Measurements from ENCODE around the gene CAT. TPM values are rescaled to one million over a fixed set of nuclear protein-coding genes. Genes with fewer than 3 reads are reported as not detected.

The CAT gene
- total RNA-seq, 2 experiments from 2014 or later: 29.6 to 31.4 TPM

GRCh38 chr11:34507156-34507555, 68.4 kb downstream of the CAT start:
- no peak for DNase-seq
- Mint-ChIP-seq H3K4me1 (ENCODE audit: low read depth) (no peaks in the 10 kb centered on the region), H3K27ac (no peak overlapping the region), H3K36me3 (no peaks in the 10 kb centered on the region), H3K27me3 (no peaks in the 10 kb centered on the region), H3K4me3 (no peak overlapping the region), H3K9me3 (no peaks in the 10 kb centered on the region)
- ChIA-PET CTCF (no interaction called here), POLR2A (no interaction called here)
- intact Hi-C loops (cut with micrococcal nuclease): no loop called here

GRCh38 chr11:34507610-34508009, 68.9 kb downstream of the CAT start:
- H3K36me3 Mint-ChIP-seq: no peaks in the 10 kb centered on the region
- no peak overlapping the region for H3K4me3 Mint-ChIP-seq
- intact Hi-C loops (cut with micrococcal nuclease): no loop called here
- H3K4me1 Mint-ChIP-seq (ENCODE audit: low read depth): no peaks in the 10 kb centered on the region
- H3K27ac Mint-ChIP-seq: no peak overlapping the region
- no peak for DNase-seq
- H3K27me3 Mint-ChIP-seq: no peaks in the 10 kb centered on the region
- ChIA-PET POLR2A (no interaction called here), CTCF (no interaction called here)
- H3K9me3 Mint-ChIP-seq: no peaks in the 10 kb centered on the region

GRCh38 chr11:34508524-34508923, 69.8 kb downstream of the CAT start:
- DNase-seq: no peak
- no peaks in the 10 kb centered on the region for H3K4me1 Mint-ChIP-seq (ENCODE audit: low read depth)
- POLR2A ChIA-PET: no interaction called here
- no peak overlapping the region for H3K27ac Mint-ChIP-seq
- H3K9me3 Mint-ChIP-seq: no peaks in the 10 kb centered on the region
- H3K27me3 Mint-ChIP-seq: no peaks in the 10 kb centered on the region
- no peaks in the 10 kb centered on the region for H3K36me3 Mint-ChIP-seq
- intact Hi-C loops (cut with micrococcal nuclease): no loop called here
- H3K4me3 Mint-ChIP-seq: no peak overlapping the region
- CTCF ChIA-PET: no interaction called here

GRCh38 chr11:34509336-34509876, 70.7 kb downstream of the CAT start:
- no peak overlapping the region for H3K27ac Mint-ChIP-seq
- POLR2A ChIA-PET: no interaction called here
- H3K9me3 Mint-ChIP-seq: no peaks in the 10 kb centered on the region
- no peak for DNase-seq
- no peaks in the 10 kb centered on the region for H3K27me3 Mint-ChIP-seq
- no peaks in the 10 kb centered on the region for H3K4me1 Mint-ChIP-seq (ENCODE audit: low read depth)
- CTCF ChIA-PET: no interaction called here
- intact Hi-C loops (cut with micrococcal nuclease): no loop called here
- H3K4me3 Mint-ChIP-seq: no peak overlapping the region
- no peaks in the 10 kb centered on the region for H3K36me3 Mint-ChIP-seq

GRCh38 chr11:34510218-34510617, 71.5 kb downstream of the CAT start:
- Mint-ChIP-seq H3K27ac (no peak overlapping the region), H3K36me3 (no peaks in the 10 kb centered on the region), H3K4me3 (no peak overlapping the region), H3K4me1 (ENCODE audit: low read depth) (no peaks in the 10 kb centered on the region), H3K27me3 (no peaks in the 10 kb centered on the region), H3K9me3 (no peaks in the 10 kb centered on the region)
- ChIA-PET CTCF (no interaction called here), POLR2A (no interaction called here)
- intact Hi-C loops (cut with micrococcal nuclease): loop anchor here (5.0 to 10.0 kb wide), 2 partner anchors 75 to 882 kb away; no protein-coding TSS in a partner anchor
- no peak for DNase-seq

GRCh38 chr11:34510673-34511072, 71.9 kb downstream of the CAT start:
- Mint-ChIP-seq H3K27ac (no peak overlapping the region), H3K9me3 (no peaks in the 10 kb centered on the region), H3K36me3 (no peaks in the 10 kb centered on the region), H3K27me3 (no peaks in the 10 kb centered on the region), H3K4me1 (ENCODE audit: low read depth) (no peaks in the 10 kb centered on the region), H3K4me3 (no peak overlapping the region)
- CTCF ChIA-PET: no interaction called here
- POLR2A ChIA-PET: no interaction called here
- DNase-seq: no peak
- intact Hi-C loops (cut with micrococcal nuclease): loop anchor here (5.0 to 10.0 kb wide), 2 partner anchors 74 to 882 kb away; no protein-coding TSS in a partner anchor

- H3K9me3 Mint-ChIP-seq: no peaks in the 10 kb centered on the region
- H3K27ac Mint-ChIP-seq: no peak overlapping the region
- no peaks in the 10 kb centered on the region for H3K4me1 Mint-ChIP-seq (ENCODE audit: low read depth)
- intact Hi-C loops (cut with micrococcal nuclease): loop anchor here (5.0 to 10.0 kb wide), 2 partner anchors 72 to 879 kb away; no protein-coding TSS in a partner anchor
- ChIA-PET CTCF (interaction anchor here (0.6 to 2.4 kb wide), 16 partner anchors 12 to 1930 kb away, joined by 3 to 12 read pairs (median 4); no protein-coding TSS in a partner anchor), POLR2A (no interaction called here)
- no peaks in the 10 kb centered on the region for H3K27me3 Mint-ChIP-seq
- no peaks in the 10 kb centered on the region for H3K36me3 Mint-ChIP-seq
- H3K4me3 Mint-ChIP-seq: no peak overlapping the region
- DNase-seq: peak; percentile 71
Measured at GRCh38 chr11:34512840-34513681, 74.3 kb downstream of the CAT start.

GRCh38 chr11:34513682-34514449, 75.1 kb downstream of the CAT start, which contains the start of gene ELF5:
TSS of gene ELF5 (minus strand) at chr11:34513794. CDS start at chr11:34505749, 8,045 bp downstream.
- POLR2A ChIA-PET: no interaction called here
- DNase-seq: no peak
- intact Hi-C loops (cut with micrococcal nuclease): loop anchor here (5.0 to 10.0 kb wide), 2 partner anchors 71 to 878 kb away; no protein-coding TSS in a partner anchor
- H3K4me1 Mint-ChIP-seq (ENCODE audit: low read depth): no peaks in the 10 kb centered on the region
- CTCF ChIA-PET: interaction anchor here (0.6 to 2.4 kb wide), 13 partner anchors 13 to 429 kb away, joined by 3 to 12 read pairs (median 3); no protein-coding TSS in a partner anchor
- no peaks in the 10 kb centered on the region for H3K27me3 Mint-ChIP-seq
- H3K27ac Mint-ChIP-seq: no peak within 1 kb of the TSS
- no peak within 1 kb of the TSS for H3K4me3 Mint-ChIP-seq
- no peaks in the 10 kb centered on the region for H3K36me3 Mint-ChIP-seq
- H3K9me3 Mint-ChIP-seq: no peaks in the 10 kb centered on the region

GRCh38 chr11:34514597-34514996, 75.9 kb downstream of the CAT start:
- no peak overlapping the region for H3K27ac Mint-ChIP-seq
- H3K9me3 Mint-ChIP-seq: no peaks in the 10 kb centered on the region
- no peaks in the 10 kb centered on the region for H3K27me3 Mint-ChIP-seq
- no peaks in the 10 kb centered on the region for H3K4me1 Mint-ChIP-seq (ENCODE audit: low read depth)
- H3K4me3 Mint-ChIP-seq: no peak overlapping the region
- H3K36me3 Mint-ChIP-seq: no peaks in the 10 kb centered on the region
- intact Hi-C loops (cut with micrococcal nuclease): loop anchor here (5.0 to 10.0 kb wide), 2 partner anchors 70 to 878 kb away; no protein-coding TSS in a partner anchor
- CTCF ChIA-PET: interaction anchor here (0.6 to 1.2 kb wide), 3 partner anchors 15 to 31 kb away, joined by 3 read pairs; no protein-coding TSS in a partner anchor
- no peak for DNase-seq
- POLR2A ChIA-PET: no interaction called here

GRCh38 chr11:34516247-34517040, 77.7 kb downstream of the CAT start:
- intact Hi-C loops (cut with micrococcal nuclease): loop anchor here (10.0 kb wide), 1 partner anchor 68 kb away; no protein-coding TSS in a partner anchor
- no peaks in the 10 kb centered on the region for H3K36me3 Mint-ChIP-seq
- CTCF ChIA-PET: interaction anchor here (0.5 kb wide), 1 partner anchor 375 kb away, joined by 3 read pairs; no protein-coding TSS in a partner anchor
- H3K9me3 Mint-ChIP-seq: no peaks in the 10 kb centered on the region
- no peak overlapping the region for H3K4me3 Mint-ChIP-seq
- POLR2A ChIA-PET: no interaction called here
- no peak overlapping the region for H3K27ac Mint-ChIP-seq
- H3K4me1 Mint-ChIP-seq (ENCODE audit: low read depth): no peaks in the 10 kb centered on the region
- DNase-seq: no peak
- H3K27me3 Mint-ChIP-seq: no peaks in the 10 kb centered on the region

GRCh38 chr11:34519595-34520235, 81.0 kb downstream of the CAT start:
- CTCF ChIA-PET: interaction anchor here (2.3 kb wide), 1 partner anchor 27 kb away, joined by 4 read pairs; no protein-coding TSS in a partner anchor
- no peaks in the 10 kb centered on the region for H3K4me1 Mint-ChIP-seq (ENCODE audit: low read depth)
- POLR2A ChIA-PET: no interaction called here
- no peaks in the 10 kb centered on the region for H3K9me3 Mint-ChIP-seq
- no peaks in the 10 kb centered on the region for H3K27me3 Mint-ChIP-seq
- no peaks in the 10 kb centered on the region for H3K36me3 Mint-ChIP-seq
- no peak overlapping the region for H3K4me3 Mint-ChIP-seq
- intact Hi-C loops (cut with micrococcal nuclease): loop anchor here (10.0 kb wide), 1 partner anchor 65 kb away; no protein-coding TSS in a partner anchor
- no peak for DNase-seq
- no peak overlapping the region for H3K27ac Mint-ChIP-seq
